Inferior parietal cortex (tissue), 1 donor: ENCODE results near the gene ENO4.

Experiments
- DNase-seq: peaks from one replicate; pipeline ENCODE4 v3.0.0-alpha.2; 2016; ENCODE audit errors: extremely low spot score

Gene ENO4

GRCh38 chr10:116829711-116830110 is 19.6 kb upstream of the ENO4 start:
- DNase-seq: no peak

GRCh38 chr10:116831086-116831485 is 18.2 kb upstream of the ENO4 start:
- no peak for DNase-seq

- no peak for DNase-seq
Observed at GRCh38 chr10:116831790-116832189, 17.5 kb upstream of the ENO4 start.

GRCh38 chr10:116833986-116834985 is 15.0 kb upstream of the ENO4 start:
- no peak for DNase-seq

- DNase-seq: peak; percentile 5
Observed at GRCh38 chr10:116835658-116836057, 13.6 kb upstream of the ENO4 start.

GRCh38 chr10:116836083-116836482 is 13.2 kb upstream of the ENO4 start:
- no peak for DNase-seq

GRCh38 chr10:116836902-116837523 is 12.3 kb upstream of the ENO4 start:
- no peak for DNase-seq

GRCh38 chr10:116838143-116838725 is 11.1 kb upstream of the ENO4 start:
- no peak for DNase-seq

- DNase-seq: no peak
Observed at GRCh38 chr10:116840389-116841075, 8.8 kb upstream of the ENO4 start.

GRCh38 chr10:116845823-116846222 is 3.5 kb upstream of the ENO4 start:
- no peak for DNase-seq

- DNase-seq: peak; percentile 14
Observed at GRCh38 chr10:116848032-116848943, 1.0 kb upstream of the ENO4 start.

GRCh38 chr10:116848944-116849247 is 403 bp upstream of the ENO4 start:
- DNase-seq: no peak

GRCh38 chr10:116850058-116850611 is 836 bp downstream of the ENO4 start:
- no peak for DNase-seq

- DNase-seq: no peak
Observed at GRCh38 chr10:116852246-116852645, 2.9 kb downstream of the ENO4 start.

- DNase-seq: no peak
Observed at GRCh38 chr10:116853287-116853686, 4.0 kb downstream of the ENO4 start.

GRCh38 chr10:116853701-116854100 is 4.4 kb downstream of the ENO4 start:
- DNase-seq: no peak

GRCh38 chr10:116857156-116857555 is 7.9 kb downstream of the ENO4 start:
- no peak for DNase-seq

GRCh38 chr10:116861796-116862195 is 12.5 kb downstream of the ENO4 start:
- DNase-seq: no peak

- no peak for DNase-seq
Observed at GRCh38 chr10:116864436-116864835, 15.1 kb downstream of the ENO4 start.

GRCh38 chr10:116866066-116866465 is 16.8 kb downstream of the ENO4 start:
- no peak for DNase-seq
